K562 (cell line): Measurements from ENCODE around the gene CD72.
"Not testable (repeated sequence)": the region's sequence is repeated elsewhere in the genome, so short reads cannot be mapped to it uniquely, and the experiment has no call there.

Source experiments
- CHD2 ChIP-seq: IDR thresholded peaks from 2 replicates; pipeline ENCODE4 v1.6.1; 2011; ENCODE audit warnings: low read depth, low read length
- EP300 ChIP-seq: IDR thresholded peaks from 2 replicates; pipeline ENCODE4 v1.6.1; 2012; ENCODE audit warnings: low read length, improper control_type of control experiment
- HCFC1 ChIP-seq: IDR thresholded peaks from 2 replicates; pipeline ENCODE4 v1.6.1; 2012; ENCODE audit warnings: low read depth, low read length, improper control_type of control experiment
- POLR2A ChIP-seq: fragments of 450-650 bp; conservative IDR thresholded peaks from 2 replicates; pipeline ENCODE4 v1.6.1; 2016
- SP2 ChIP-seq: IDR thresholded peaks from 2 replicates; pipeline ENCODE4 v1.6.1; 2011; ENCODE audit warnings: mild to moderate bottlenecking, low read depth, low read length, moderate library complexity; ENCODE audit not compliant: poor library complexity, severe bottlenecking; ENCODE audit errors: extremely low read depth
- TAF7 ChIP-seq: fragments of 450-650 bp; IDR thresholded peaks from 2 replicates; pipeline ENCODE4 v1.6.1; 2016; ENCODE audit warnings: missing genetic modification characterization, missing compliant biosample characterization
- TCF7L2 ChIP-seq: fragments of 150-350 bp; IDR thresholded peaks from 2 replicates; pipeline ENCODE4 v1.6.1; 2016; ENCODE audit warnings: low read depth, mild to moderate bottlenecking, low read length, moderate library complexity
- ZBTB1 ChIP-seq: sonication (generic); formaldehyde crosslinking; IDR thresholded peaks from 2 replicates; pipeline ENCODE4 v1.8.1; 2023; ENCODE audit warnings: missing genetic modification reagents, low read depth, mild to moderate bottlenecking, borderline replicate concordance
- ZNF274 ChIP-seq: IDR thresholded peaks from 2 replicates; pipeline ENCODE4 v1.6.1; 2011; ENCODE audit warnings: low read depth, mild to moderate bottlenecking, low read length, moderate library complexity, borderline replicate concordance
- ZNF431 ChIP-seq: sonication (generic); formaldehyde crosslinking; IDR thresholded peaks from 2 replicates; pipeline ENCODE4 v1.8.0; 2022; ENCODE audit warnings: mild to moderate bottlenecking, missing genetic modification reagents
- ZNF766 ChIP-seq: fragments of 200-800 bp; sonication (Bioruptor generic); conservative IDR thresholded peaks from 2 replicates; pipeline ENCODE4 v1.6.1; 2016; ENCODE audit warnings: missing genetic modification characterization, missing compliant biosample characterization
- TF ChIP-seq, protein P1 (sequence below), 3 experiments: IDR thresholded peaks in 2 of 3; conservative IDR thresholded peaks in 1 of 3; 2 replicates each; pipeline ENCODE4 v1.5.1; 2011 to 2012; ENCODE audit warnings: low read length in 3 of 3, mild to moderate bottlenecking in 3 of 3, control low read depth in 2 of 3, improper control_type of control experiment in 1 of 3, inconsistent platforms in 1 of 3, low read depth in 1 of 3, mixed read lengths in 1 of 3, moderate library complexity in 1 of 3; ENCODE audit not compliant: insufficient read depth in 2 of 3
- TF ChIP-seq, protein P2 (sequence below), 2 experiments: fragments of 450-650 bp in 1 of 2; sonication (generic) in 1 of 2; formaldehyde crosslinking in 1 of 2; IDR thresholded peaks in 1 of 2; conservative IDR thresholded peaks in 1 of 2; 2 replicates each; pipeline versions ENCODE4 v1.6.1 to v1.8.1; 2016 to 2023; ENCODE audit warnings: mild to moderate bottlenecking in 2 of 2, moderate library complexity in 2 of 2, inconsistent platforms in 1 of 2, missing genetic modification reagents in 1 of 2

DNA sequence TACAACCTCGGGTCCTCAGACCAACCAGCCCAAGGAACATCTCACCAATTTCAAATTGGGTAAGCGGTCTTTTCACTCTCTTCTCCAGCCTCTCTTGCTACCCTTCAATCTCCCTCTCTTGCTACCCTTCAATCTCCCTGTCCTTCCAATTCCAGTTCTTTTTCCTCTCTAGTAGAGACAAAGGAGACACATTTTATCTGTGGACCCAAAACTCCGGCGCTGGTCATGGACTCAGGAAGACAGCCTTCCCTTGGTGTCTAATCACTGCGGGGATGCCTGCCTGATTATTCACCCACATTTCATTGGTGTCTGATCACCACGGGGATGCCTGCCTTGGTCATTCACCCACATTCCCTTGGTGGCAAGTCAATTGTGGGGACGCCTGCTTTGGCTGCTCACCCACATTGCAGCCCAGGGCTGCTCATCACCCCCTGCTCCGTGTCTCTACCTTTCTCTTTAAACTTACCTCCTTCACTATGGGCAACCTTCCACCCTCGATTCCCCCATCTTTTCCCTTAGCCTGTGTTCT, 19.3 kb upstream of the CD72 start:
- not testable (repeated sequence) for TF ChIP-seq ZBTB1 (CRISPR knock-in tag); ZNF431 (CRISPR knock-in tag); HCFC1; SP2; CHD2; TAF7 (tag); ZNF766 (CRISPR knock-in tag); ZNF274; TCF7L2; POLR2A; EP300
- TF ChIP-seq, protein P1, sequence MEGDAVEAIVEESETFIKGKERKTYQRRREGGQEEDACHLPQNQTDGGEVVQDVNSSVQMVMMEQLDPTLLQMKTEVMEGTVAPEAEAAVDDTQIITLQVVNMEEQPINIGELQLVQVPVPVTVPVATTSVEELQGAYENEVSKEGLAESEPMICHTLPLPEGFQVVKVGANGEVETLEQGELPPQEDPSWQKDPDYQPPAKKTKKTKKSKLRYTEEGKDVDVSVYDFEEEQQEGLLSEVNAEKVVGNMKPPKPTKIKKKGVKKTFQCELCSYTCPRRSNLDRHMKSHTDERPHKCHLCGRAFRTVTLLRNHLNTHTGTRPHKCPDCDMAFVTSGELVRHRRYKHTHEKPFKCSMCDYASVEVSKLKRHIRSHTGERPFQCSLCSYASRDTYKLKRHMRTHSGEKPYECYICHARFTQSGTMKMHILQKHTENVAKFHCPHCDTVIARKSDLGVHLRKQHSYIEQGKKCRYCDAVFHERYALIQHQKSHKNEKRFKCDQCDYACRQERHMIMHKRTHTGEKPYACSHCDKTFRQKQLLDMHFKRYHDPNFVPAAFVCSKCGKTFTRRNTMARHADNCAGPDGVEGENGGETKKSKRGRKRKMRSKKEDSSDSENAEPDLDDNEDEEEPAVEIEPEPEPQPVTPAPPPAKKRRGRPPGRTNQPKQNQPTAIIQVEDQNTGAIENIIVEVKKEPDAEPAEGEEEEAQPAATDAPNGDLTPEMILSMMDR (IDR thresholded peaks at IDR 0.05 in 2 of 3, conservative IDR thresholded peaks at IDR 0.05 in 1 of 3; ENCODE audit: insufficient read depth in 2 of 3, low read depth in 1 of 3, low read length in 3 of 3) = not testable (repeated sequence)
- TF ChIP-seq, protein P2, sequence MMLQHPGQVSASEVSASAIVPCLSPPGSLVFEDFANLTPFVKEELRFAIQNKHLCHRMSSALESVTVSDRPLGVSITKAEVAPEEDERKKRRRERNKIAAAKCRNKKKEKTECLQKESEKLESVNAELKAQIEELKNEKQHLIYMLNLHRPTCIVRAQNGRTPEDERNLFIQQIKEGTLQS (IDR thresholded peaks at IDR 0.05) = not testable (repeated sequence)
- TF ChIP-seq, protein P2 (CRISPR knock-in tag; conservative IDR thresholded peaks at IDR 0.05) = not testable (repeated sequence)
